OCI-M2 (cell line): ENCODE results near the gene GADL1.

Experiments
- DNase-seq: peaks from one replicate; lab custom pipeline; 2025; ENCODE audit not compliant: unreplicated experiment; lab: John Stamatoyannopoulos, UW

GADL1 gene

GRCh38 chr3:30878862-30879261 is 15.6 kb downstream of the GADL1 start:
- no peak for DNase-seq

GRCh38 chr3:30875505-30875904 is 19.0 kb downstream of the GADL1 start:
- DNase-seq, result no peak

GRCh38 chr3:30873671-30874070 is 20.8 kb downstream of the GADL1 start:
- no peak for DNase-seq

GRCh38 chr3:30872879-30873278 is 21.6 kb downstream of the GADL1 start:
- no peak for DNase-seq

- DNase-seq, result no peak
These were observed 22.7 kb downstream of the GADL1 start for GRCh38 chr3:30871720-30872119.

- DNase-seq, result no peak
These were observed 29.6 kb downstream of the GADL1 start for GRCh38 chr3:30864836-30865235.

- DNase-seq, result no peak
These were observed 30.3 kb downstream of the GADL1 start for GRCh38 chr3:30864132-30864531.

- no peak for DNase-seq
These were observed 32.5 kb downstream of the GADL1 start for GRCh38 chr3:30862004-30862403.

GRCh38 chr3:30858894-30859389 is 35.5 kb downstream of the GADL1 start:
- no peak for DNase-seq

GRCh38 chr3:30855400-30856292 is 38.8 kb downstream of the GADL1 start:
- DNase-seq, result no peak

- DNase-seq, result no peak
These were observed 41.6 kb downstream of the GADL1 start for GRCh38 chr3:30852833-30853232.

GRCh38 chr3:30848087-30848779 is 46.2 kb downstream of the GADL1 start:
- no peak for DNase-seq

GRCh38 chr3:30847592-30847991 is 46.9 kb downstream of the GADL1 start:
- no peak for DNase-seq

- DNase-seq, result no peak
These were observed 48.9 kb downstream of the GADL1 start for GRCh38 chr3:30845606-30846005.

GRCh38 chr3:30843877-30844276 is 50.6 kb downstream of the GADL1 start:
- DNase-seq, result no peak

GRCh38 chr3:30836141-30836540 is 58.3 kb downstream of the GADL1 start:
- no peak for DNase-seq

GRCh38 chr3:30835667-30836066 is 58.8 kb downstream of the GADL1 start:
- no peak for DNase-seq

GRCh38 chr3:30832961-30833575 is 61.4 kb downstream of the GADL1 start:
- DNase-seq, result no peak

GRCh38 chr3:30827080-30827479 is 67.4 kb downstream of the GADL1 start:
- DNase-seq, result no peak

- no peak for DNase-seq
These were observed 67.9 kb downstream of the GADL1 start for GRCh38 chr3:30826531-30826942.

- DNase-seq, result no peak
These were observed 75.2 kb downstream of the GADL1 start for GRCh38 chr3:30819067-30819798.
